CD4-positive, CD25-positive, alpha-beta regulatory T cell (primary cell): ENCODE results near the gene CNR2. TPM values are rescaled to one million over a fixed set of nuclear protein-coding genes. Genes with fewer than 3 reads are reported as not detected.

Experiments
- ATAC-seq, 2 donors: fragments of 150-1000 bp; cut with Tn5 transposase; one replicate each; pipeline ENCODE4 v1.10.0; 2021; ENCODE audit warnings: low read depth in 2 of 2, moderate number of reproducible peaks in 2 of 2, moderate library complexity in 1 of 2
- DNase-seq, 3 donors: peaks; one replicate each; pipeline versions ENCODE4 v3.0.0 to v3.0.0-alpha.2; 2012 to 2022; ENCODE audit warnings: mixed read lengths in 1 of 3
- H3K27ac ChIP-seq: one replicate; pipeline ENCODE4 v1.7.0; 2013; ENCODE audit warnings: mild to moderate bottlenecking, low read length; ENCODE audit not compliant: insufficient read depth, poor library complexity, severe bottlenecking
- H3K27me3 ChIP-seq: one replicate; pipeline ENCODE4 v1.7.0; 2013; ENCODE audit warnings: low read length; ENCODE audit not compliant: control insufficient read depth, insufficient read depth
- H3K36me3 ChIP-seq: one replicate; pipeline ENCODE4 v1.7.0; 2013; ENCODE audit warnings: mild to moderate bottlenecking, low read length, moderate library complexity; ENCODE audit not compliant: control insufficient read depth, insufficient read depth
- H3K4me1 ChIP-seq: 2 replicates; pipeline ENCODE4 v1.7.0; 2013; ENCODE audit warnings: mild to moderate bottlenecking, low read length; ENCODE audit not compliant: insufficient read depth, control insufficient read depth, poor library complexity, severe bottlenecking
- H3K4me3 ChIP-seq: one replicate; pipeline ENCODE4 v1.7.0; 2013; ENCODE audit warnings: low read depth, mild to moderate bottlenecking, low read length, moderate library complexity
- H3K9me3 ChIP-seq, 2 experiments: 1 replicate in 1 of 2; 2 replicates in 1 of 2; pipeline ENCODE4 v1.7.0; 2013; ENCODE audit warnings: low read length in 2 of 2, mild to moderate bottlenecking in 1 of 2, moderate library complexity in 1 of 2; ENCODE audit not compliant: control insufficient read depth in 2 of 2
- H3K27ac Mint-ChIP-seq, 3 donors: one replicate each; pipeline ENCODE4 v1.8.0; 2020 to 2022; ENCODE audit warnings: mild to moderate bottlenecking in 3 of 3, mixed read lengths in 3 of 3, moderate library complexity in 2 of 3
- H3K27me3 Mint-ChIP-seq: one replicate; pipeline ENCODE4 v1.8.0; 2022; ENCODE audit warnings: mild to moderate bottlenecking, mixed read lengths
- H3K36me3 Mint-ChIP-seq: one replicate; pipeline ENCODE4 v1.8.0; 2020; ENCODE audit warnings: mixed read lengths
- H3K4me1 Mint-ChIP-seq, 4 donors: one replicate each; pipeline ENCODE4 v1.8.0; 2020 to 2022; ENCODE audit warnings: mixed read lengths in 4 of 4, mild to moderate bottlenecking in 1 of 4
- H3K4me3 Mint-ChIP-seq, 4 donors: one replicate each; pipeline ENCODE4 v1.8.0; 2020 to 2022; ENCODE audit warnings: mild to moderate bottlenecking in 4 of 4, mixed read lengths in 4 of 4, moderate library complexity in 3 of 4
- H3K9me3 Mint-ChIP-seq, 7 donors: one replicate each; pipeline ENCODE4 v1.8.0; 2020 to 2022; ENCODE audit warnings: mixed read lengths in 7 of 7, mild to moderate bottlenecking in 3 of 7, moderate library complexity in 2 of 7
- polyA plus RNA-seq, 4 donors: library from polyadenylated mRNA; unstranded; fragments of 300-500 nt; fragmentation: Illumina TruSeq; gene quantifications; one replicate each; pipeline ENCODE4 v1.2.3, GENCODE V29; 2021
- total RNA-seq: library from RNA; stranded (reverse); gene quantifications from one replicate; pipeline ENCODE4 v1.2.3, GENCODE V29; 2022

CNR2 gene
- total and polyA plus RNA-seq, 5 donors from 2014 or later, result 0.03 to 0.15 (median 0.05) TPM; not detected in 2

GRCh38 chr1:23896491-23896890 is 16.7 kb downstream of the CNR2 start:
- ATAC-seq, result peak in 1 of 2 donors; percentile 28
- Histone ChIP-seq H3K4me1 (no peaks in the 10 kb centered on the region), H3K27me3 (peaks cover 4% of the 10 kb centered on the region), H3K4me3 (no peak overlapping the region), H3K36me3 (no peaks in the 10 kb centered on the region), H3K27ac (no peak overlapping the region), H3K9me3 (no peaks in the 10 kb centered on the region)
- H3K9me3 Mint-ChIP-seq, result peaks cover 0 to 2% (median 0%) of the 10 kb centered on the region in 7 donors
- H3K36me3 Mint-ChIP-seq, result no peaks in the 10 kb centered on the region
- peak in 1 of 3 donors; percentile 32 for DNase-seq
- peak overlapping the region in 1 of 3 donors; percentile 0 for H3K27ac Mint-ChIP-seq
- H3K4me1 Mint-ChIP-seq, result peaks cover 0 to 12% (median 9%) of the 10 kb centered on the region in 4 donors
- peaks cover 31% of the 10 kb centered on the region for H3K27me3 Mint-ChIP-seq
- peak overlapping the region in 1 of 4 donors; percentile 58 for H3K4me3 Mint-ChIP-seq

DNA sequence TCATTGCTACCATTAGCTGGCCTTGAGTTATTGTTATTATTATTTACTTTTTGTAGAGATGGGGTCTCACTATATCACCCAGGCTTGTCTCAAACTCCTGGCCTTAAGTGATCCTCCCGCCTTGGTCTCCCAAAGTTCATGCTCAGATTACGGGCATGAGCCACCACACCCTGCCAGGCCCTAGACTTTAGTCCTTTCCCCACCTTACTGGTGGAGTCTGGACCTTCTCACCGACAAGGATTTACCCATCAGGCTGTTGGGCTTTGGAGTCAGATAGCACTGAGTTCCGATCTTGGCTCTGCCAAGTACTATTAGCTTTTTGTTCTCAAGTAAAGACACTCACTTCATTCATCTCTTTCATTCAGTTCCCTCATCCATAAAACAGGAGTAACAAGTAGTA is 17.2 kb downstream of the CNR2 start:
- H3K36me3 Mint-ChIP-seq, result no peaks in the 10 kb centered on the region
- no peak overlapping the region for H3K4me3 Mint-ChIP-seq

GRCh38 chr1:23895082-23895481 is 18.1 kb downstream of the CNR2 start:
- Mint-ChIP-seq H3K27me3 (peaks cover 23% of the 10 kb centered on the region), H3K9me3 (peaks cover 0 to under 1% (median 0%) of the 10 kb centered on the region in 7 donors), H3K36me3 (no peaks in the 10 kb centered on the region), H3K4me3 (no peak overlapping the region), H3K27ac (no peak overlapping the region), H3K4me1 (peaks cover 0 to 10% (median 8%) of the 10 kb centered on the region in 4 donors)
- no peak for DNase-seq
- Histone ChIP-seq H3K27me3 (peaks cover 4% of the 10 kb centered on the region), H3K4me1 (no peaks in the 10 kb centered on the region), H3K4me3 (no peak overlapping the region), H3K27ac (no peak overlapping the region), H3K36me3 (no peaks in the 10 kb centered on the region), H3K9me3 (no peaks in the 10 kb centered on the region)
- ATAC-seq, result no peak

More for the DNA sequence above, 17.2 kb downstream of the CNR2 start:
- Histone ChIP-seq H3K4me3 (no peak overlapping the region), H3K9me3 (no peaks in the 10 kb centered on the region), H3K27me3 (peaks cover 4% of the 10 kb centered on the region), H3K36me3 (no peaks in the 10 kb centered on the region), H3K27ac (no peak overlapping the region), H3K4me1 (no peaks in the 10 kb centered on the region)
- ATAC-seq (no peak), DNase-seq (no peak)
- Mint-ChIP-seq H3K9me3 (peaks cover 0 to 2% (median 0%) of the 10 kb centered on the region in 7 donors), H3K27ac (peak overlapping the region in 1 of 3 donors; percentile 0), H3K27me3 (peaks cover 31% of the 10 kb centered on the region), H3K4me1 (peaks cover 0 to 12% (median 9%) of the 10 kb centered on the region in 4 donors)

DNA sequence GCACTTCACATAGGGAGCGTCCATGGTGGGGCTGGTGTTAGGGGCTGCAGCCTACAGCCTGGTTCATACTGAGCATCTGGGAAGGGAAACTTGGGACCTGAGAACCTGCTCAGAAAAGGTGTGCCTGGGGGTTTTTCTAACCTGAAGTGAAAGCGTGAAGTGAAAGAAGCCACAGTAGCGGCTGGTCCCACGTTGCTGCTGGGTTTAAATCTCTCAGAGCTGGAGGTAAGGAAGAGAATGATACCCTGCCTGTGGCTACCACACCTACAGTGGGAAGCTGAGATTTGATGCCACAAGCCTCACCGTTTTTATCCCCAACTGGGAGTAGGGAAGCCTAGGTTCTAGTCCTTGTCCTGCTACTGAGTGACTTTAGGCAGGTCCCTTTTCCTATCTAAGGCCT is 24.1 kb downstream of the CNR2 start:
- Histone ChIP-seq H3K27me3 (peaks cover 4% of the 10 kb centered on the region), H3K9me3 (no peaks in the 10 kb centered on the region), H3K4me1 (no peaks in the 10 kb centered on the region), H3K27ac (no peak overlapping the region), H3K36me3 (no peaks in the 10 kb centered on the region), H3K4me3 (no peak overlapping the region)
- no peak for ATAC-seq
- Mint-ChIP-seq H3K4me1 (no peaks in the 10 kb centered on the region), H3K4me3 (no peak overlapping the region), H3K27me3 (peaks cover 26% of the 10 kb centered on the region), H3K36me3 (no peaks in the 10 kb centered on the region), H3K27ac (peak overlapping the region in 1 of 3 donors; percentile 52), H3K9me3 (no peaks in the 10 kb centered on the region)
- DNase-seq, result no peak

- ATAC-seq (no peak), DNase-seq (no peak)
- H3K36me3 Mint-ChIP-seq, result no peaks in the 10 kb centered on the region
- H3K4me1 ChIP-seq, result no peaks in the 10 kb centered on the region
- no peaks in the 10 kb centered on the region for H3K9me3 Mint-ChIP-seq
- H3K27me3 Mint-ChIP-seq, result peaks cover 16% of the 10 kb centered on the region
- H3K4me3 ChIP-seq, result no peak overlapping the region
- H3K27ac ChIP-seq, result no peak overlapping the region
- H3K27ac Mint-ChIP-seq, result no peak overlapping the region
- H3K27me3 ChIP-seq, result no peaks in the 10 kb centered on the region
- no peaks in the 10 kb centered on the region for H3K9me3 ChIP-seq
- H3K36me3 ChIP-seq, result no peaks in the 10 kb centered on the region
- no peaks in the 10 kb centered on the region for H3K4me1 Mint-ChIP-seq
- H3K4me3 Mint-ChIP-seq, result no peak overlapping the region
Observed at GRCh38 chr1:23885222-23885621, 27.9 kb downstream of the CNR2 start.

- Histone ChIP-seq H3K4me1 (no peaks in the 10 kb centered on the region), H3K27me3 (no peaks in the 10 kb centered on the region), H3K9me3 (peaks cover 13 to 22% of the 10 kb centered on the region in 2 experiments), H3K36me3 (no peaks in the 10 kb centered on the region), H3K4me3 (no peak overlapping the region), H3K27ac (no peak overlapping the region)
- H3K4me3 Mint-ChIP-seq, result no peak overlapping the region
- H3K4me1 Mint-ChIP-seq, result no peaks in the 10 kb centered on the region
- H3K9me3 Mint-ChIP-seq, result peaks cover 0 to 17% (median 4%) of the 10 kb centered on the region in 7 donors
- DNase-seq (no peak), ATAC-seq (no peak)
- H3K36me3 Mint-ChIP-seq, result no peaks in the 10 kb centered on the region
- no peak overlapping the region for H3K27ac Mint-ChIP-seq
- peaks cover 8% of the 10 kb centered on the region for H3K27me3 Mint-ChIP-seq
Observed at GRCh38 chr1:23882746-23883145, 30.4 kb downstream of the CNR2 start.

GRCh38 chr1:23879809-23880208 is 33.4 kb downstream of the CNR2 start:
- H3K4me1 Mint-ChIP-seq, result peaks cover 0 to 2% (median 0%) of the 10 kb centered on the region in 4 donors
- no peak for ATAC-seq
- H3K27ac Mint-ChIP-seq, result no peak overlapping the region
- Histone ChIP-seq H3K4me1 (no peaks in the 10 kb centered on the region), H3K27me3 (no peaks in the 10 kb centered on the region), H3K9me3 (peaks cover 13 to 23% of the 10 kb centered on the region in 2 experiments), H3K27ac (no peak overlapping the region), H3K4me3 (no peak overlapping the region), H3K36me3 (no peaks in the 10 kb centered on the region)
- no peak overlapping the region for H3K4me3 Mint-ChIP-seq
- DNase-seq, result no peak
- H3K9me3 Mint-ChIP-seq, result peaks cover 4 to 29% (median 8%) of the 10 kb centered on the region in 7 donors
- no peaks in the 10 kb centered on the region for H3K36me3 Mint-ChIP-seq
- peaks cover 8% of the 10 kb centered on the region for H3K27me3 Mint-ChIP-seq

GRCh38 chr1:23878668-23879067 is 34.5 kb downstream of the CNR2 start:
- Histone ChIP-seq H3K4me3 (no peak overlapping the region), H3K27ac (no peak overlapping the region), H3K9me3 (peaks cover 13 to 23% of the 10 kb centered on the region in 2 experiments), H3K36me3 (no peaks in the 10 kb centered on the region), H3K27me3 (no peaks in the 10 kb centered on the region), H3K4me1 (no peaks in the 10 kb centered on the region)
- Mint-ChIP-seq H3K4me3 (no peak overlapping the region), H3K4me1 (peaks cover 0 to 2% (median 0%) of the 10 kb centered on the region in 4 donors), H3K27ac (no peak overlapping the region), H3K27me3 (peaks cover 8% of the 10 kb centered on the region), H3K36me3 (no peaks in the 10 kb centered on the region), H3K9me3 (peaks cover 4 to 29% (median 11%) of the 10 kb centered on the region in 7 donors)
- no peak for DNase-seq
- ATAC-seq, result no peak
